WTC11 (cell line): ENCODE results near the gene PGPEP1. TPM values are rescaled to one million over a fixed set of nuclear protein-coding genes. Genes with fewer than 3 reads are reported as not detected.

Source experiments
- ATAC-seq: fragments of 200-7000 bp; cut with Tn5 transposase; 2 replicates; pipeline ENCODE4 v1.10.0; 2021; ENCODE audit warnings: mild to moderate bottlenecking, moderate library complexity
- CTCF ChIA-PET: fragments of 300-600 bp; sonication (Branson Sonifier 250); formaldehyde crosslinking; loops from one replicate; lab custom pipeline; 2021; ENCODE audit warnings: antibody characterized with exemption; lab: Charles Lee
- POLR2A ChIA-PET: fragments of 350-600 bp; sonication (Branson Sonifier 250); formaldehyde crosslinking; loops from one replicate; lab custom pipeline; 2021; ENCODE audit warnings: antibody characterized with exemption; lab: Charles Lee
- DNase-seq: peaks from one replicate; pipeline ENCODE4 v3.0.0; 2021; ENCODE audit warnings: low spot score
- H3K27ac Mint-ChIP-seq: 2 replicates; pipeline ENCODE4 v1.8.0; 2021; ENCODE audit warnings: mixed read lengths
- H3K27me3 Mint-ChIP-seq: 2 replicates; pipeline ENCODE4 v1.8.0; 2021; ENCODE audit warnings: low read depth, mild to moderate bottlenecking, moderate library complexity, mixed read lengths
- H3K36me3 Mint-ChIP-seq: 2 replicates; pipeline ENCODE4 v1.8.0; 2021; ENCODE audit warnings: mixed read lengths
- H3K4me1 Mint-ChIP-seq: 2 replicates; pipeline ENCODE4 v1.8.0; 2022; ENCODE audit warnings: mixed read lengths
- H3K4me3 Mint-ChIP-seq: 2 replicates; pipeline ENCODE4 v1.8.0; 2021; ENCODE audit warnings: mild to moderate bottlenecking, moderate library complexity, mixed read lengths
- H3K9me3 Mint-ChIP-seq: 2 replicates; pipeline ENCODE4 v1.8.0; 2021; ENCODE audit warnings: mixed read lengths
- AR ChIP-seq: fragments of 250-450 bp; sonication (Bioruptor Pico); IDR thresholded peaks from 2 replicates; pipeline ENCODE4 v1.9.0; 2021; ENCODE audit warnings: mild to moderate bottlenecking
- ATF2 ChIP-seq: sonication (generic); formaldehyde crosslinking; IDR thresholded peaks from 2 replicates; pipeline ENCODE4 v1.8.1; 2022; ENCODE audit warnings: low read depth, missing genetic modification reagents, borderline replicate concordance
- CBFB ChIP-seq: sonication (generic); formaldehyde crosslinking; IDR thresholded peaks from 2 replicates; pipeline ENCODE4 v1.8.1; 2022; ENCODE audit warnings: mild to moderate bottlenecking, low read depth, missing genetic modification reagents
- ERG ChIP-seq: fragments of 250-450 bp; sonication (Bioruptor Pico); IDR thresholded peaks from 2 replicates; pipeline ENCODE4 v1.8.0; 2021; ENCODE audit warnings: mild to moderate bottlenecking
- ETV6 ChIP-seq: sonication (generic); formaldehyde crosslinking; IDR thresholded peaks from 2 replicates; pipeline ENCODE4 v1.8.1; 2022; ENCODE audit warnings: mild to moderate bottlenecking, missing genetic modification reagents
- FOXJ3 ChIP-seq: sonication (generic); formaldehyde crosslinking; IDR thresholded peaks from 2 replicates; pipeline ENCODE4 v1.9.0; 2021; ENCODE audit warnings: missing genetic modification reagents, mild to moderate bottlenecking, borderline replicate concordance
- FOXP1 ChIP-seq: sonication (generic); formaldehyde crosslinking; IDR thresholded peaks from 2 replicates; pipeline ENCODE4 v1.8.0; 2022; ENCODE audit warnings: missing genetic modification reagents, mild to moderate bottlenecking, moderate library complexity, borderline replicate concordance
- GTF2I ChIP-seq: fragments of 250-450 bp; sonication (Bioruptor Pico); conservative IDR thresholded peaks from 2 replicates; pipeline ENCODE4 v1.4.0; 2021; ENCODE audit warnings: mild to moderate bottlenecking
- HMGA2 ChIP-seq: fragments of 250-450 bp; sonication (Bioruptor Pico); IDR thresholded peaks from 2 replicates; pipeline ENCODE4 v1.4.0; 2021; ENCODE audit warnings: mild to moderate bottlenecking, moderate library complexity
- IRF1 ChIP-seq: sonication (generic); formaldehyde crosslinking; IDR thresholded peaks from 2 replicates; pipeline ENCODE4 v1.8.0; 2023; ENCODE audit warnings: missing genetic modification reagents
- KAT7 ChIP-seq: sonication (generic); formaldehyde crosslinking; IDR thresholded peaks from 2 replicates; pipeline ENCODE4 v1.8.1; 2023; ENCODE audit warnings: missing genetic modification reagents, mild to moderate bottlenecking, borderline replicate concordance
- MAX ChIP-seq: sonication (generic); formaldehyde crosslinking; IDR thresholded peaks from 2 replicates; pipeline ENCODE4 v1.8.0; 2022; ENCODE audit warnings: mild to moderate bottlenecking, missing genetic modification reagents
- OVOL2 ChIP-seq: fragments of 250-450 bp; sonication (Bioruptor Pico); IDR thresholded peaks from 2 replicates; pipeline ENCODE4 v1.9.0; 2021; ENCODE audit warnings: mild to moderate bottlenecking, borderline replicate concordance
- PRDM15 ChIP-seq: sonication (generic); formaldehyde crosslinking; IDR thresholded peaks from 2 replicates; pipeline ENCODE4 v1.8.0; 2022; ENCODE audit warnings: missing genetic modification reagents
- RELA ChIP-seq: sonication (generic); formaldehyde crosslinking; IDR thresholded peaks from 2 replicates; pipeline ENCODE4 v1.8.1; 2022; ENCODE audit warnings: missing genetic modification reagents, mild to moderate bottlenecking, borderline replicate concordance
- SP1 ChIP-seq: sonication (generic); formaldehyde crosslinking; conservative IDR thresholded peaks from 2 replicates; pipeline ENCODE4 v1.8.1; 2022; ENCODE audit warnings: missing genetic modification reagents
- USF2 ChIP-seq: sonication (generic); formaldehyde crosslinking; IDR thresholded peaks from 2 replicates; pipeline ENCODE4 v1.8.1; 2023; ENCODE audit warnings: mild to moderate bottlenecking, missing genetic modification reagents, moderate library complexity
- ZBTB21 ChIP-seq: sonication (generic); formaldehyde crosslinking; IDR thresholded peaks from 2 replicates; pipeline ENCODE4 v1.8.1; 2023; ENCODE audit warnings: mild to moderate bottlenecking, missing genetic modification reagents, borderline replicate concordance
- ZNF396 ChIP-seq: fragments of 250-450 bp; sonication (Bioruptor Pico); IDR thresholded peaks from 2 replicates; pipeline ENCODE4 v1.8.0; 2021; ENCODE audit warnings: mild to moderate bottlenecking, moderate library complexity, borderline replicate concordance
- total RNA-seq: library from RNA; stranded (reverse); gene quantifications from 3 replicates; pipeline ENCODE4 v1.2.3, GENCODE V29; 2021

The PGPEP1 gene
- total RNA-seq, 1 experiment from 2014 or later: 68.1 TPM

- ChIA-PET CTCF (interaction anchor here (0.6 to 6.6 kb wide), 9 partner anchors 8 to 363 kb away, joined by 3 to 73 read pairs (median 4); partner anchors contain the start of gene GDF15), POLR2A (interaction anchor here (1.3 kb wide), 1 partner anchor 115 kb away, joined by 3 read pairs; the partner anchor contains the start of gene JUND)
- H3K27ac Mint-ChIP-seq: no peak overlapping the region
- no peak for ATAC-seq
- DNase-seq: no peak
- H3K27me3 Mint-ChIP-seq: no peaks in the 10 kb centered on the region
- H3K36me3 Mint-ChIP-seq: no peaks in the 10 kb centered on the region
- H3K4me1 Mint-ChIP-seq: peaks cover 5% of the 10 kb centered on the region
- no peaks in the 10 kb centered on the region for H3K9me3 Mint-ChIP-seq
- H3K4me3 Mint-ChIP-seq: 0 out of 2 replicates have a peak overlapping the region, but pooled peaks have one; percentile 8
- TF ChIP-seq SP1 (no peak), GTF2I (peak; percentile 94), ZNF396 (CRISPR knock-in tag) (peak; percentile 9; the same call in 1 of the 2 replicates), RELA (no peak), FOXP1 (CRISPR knock-in tag) (0 out of 2 replicates have a peak, but pooled peaks have one; percentile 8), CBFB (no peak), FOXJ3 (CRISPR knock-in tag) (no peak), ZBTB21 (CRISPR knock-in tag) (no peak), ATF2 (CRISPR knock-in tag) (no peak)
- TF ChIP-seq, all 79 proteins: peak for 3
Observed at GRCh38 chr19:18396471-18397241, 56.3 kb downstream of the PGPEP1 start.

- peak; percentile 87 for ATAC-seq
- ChIA-PET CTCF (interaction anchor here (0.6 to 6.6 kb wide), 7 partner anchors 7 to 364 kb away, joined by 3 to 73 read pairs (median 4); partner anchors contain the start of gene GDF15), POLR2A (interaction anchor here (1.3 kb wide), 1 partner anchor 116 kb away, joined by 3 read pairs; the partner anchor contains the start of gene JUND)
- DNase-seq: peak; percentile 89
- H3K27ac Mint-ChIP-seq: no peak within 1 kb of the TSS
- no peaks in the 10 kb centered on the region for H3K27me3 Mint-ChIP-seq
- H3K4me1 Mint-ChIP-seq: peaks cover 8% of the 10 kb centered on the region
- no peaks in the 10 kb centered on the region for H3K9me3 Mint-ChIP-seq
- 0 out of 2 replicates have a peak within 1 kb of the TSS, but pooled peaks have one; percentile 8 for H3K4me3 Mint-ChIP-seq
- no peaks in the 10 kb centered on the region for H3K36me3 Mint-ChIP-seq
- 0 out of 2 replicates have a peak, but pooled peaks have one; percentile 25 for TF ChIP-seq USF2 (CRISPR knock-in tag)
- TF ChIP-seq PRDM15: peak; percentile 80
- TF ChIP-seq HMGA2: no peak
- no peak for TF ChIP-seq KAT7
- TF ChIP-seq ERG (CRISPR knock-in tag): no peak
- no peak; the same call in 1 of the 2 replicates for TF ChIP-seq SP1
- TF ChIP-seq ETV6: no peak
- TF ChIP-seq IRF1 (CRISPR knock-in tag): no peak
- TF ChIP-seq AR (CRISPR knock-in tag): no peak
- no peak for TF ChIP-seq ZNF396 (CRISPR knock-in tag)
- no peak for TF ChIP-seq OVOL2 (CRISPR knock-in tag)
- TF ChIP-seq MAX: no peak
- 0 out of 2 replicates have a peak, but pooled peaks have one; percentile 23 for TF ChIP-seq FOXP1 (CRISPR knock-in tag)
Observed at GRCh38 chr19:18397242-18398202, 57.1 kb downstream of the PGPEP1 start, which contains the start of gene LRRC25. TSS of gene LRRC25 (minus strand) at chr19:18397622. CDS start at chr19:18396963, 659 bp downstream.
